HEK293 (cell line): Measurements from ENCODE around the gene ATP6V0B.

Experiments used
- CTCF ChIA-PET: fragments of 350-600 bp; formaldehyde crosslinking; extraction: SDS; loops from one replicate; lab custom pipeline; 2021; ENCODE audit warnings: antibody characterized with exemption; lab: Yijun Ruan, JAX
- POLR2A ChIA-PET: fragments of 300-600 bp; formaldehyde crosslinking; extraction: SDS; loops from one replicate; lab custom pipeline; 2020; ENCODE audit warnings: antibody characterized with exemption, inconsistent platforms; lab: Yijun Ruan, JAX
- H3K27ac ChIP-seq: fragments of 200-500 bp; sonication (Bioruptor generic); 2 replicates; pipeline ENCODE4 v1.5.1; 2014; ENCODE audit warnings: low read depth, low read length, control low read depth, inconsistent platforms; ENCODE audit errors: extremely low read depth
- H3K36me3 ChIP-seq, 2 experiments: fragments of 200-500 bp in 1 of 2; sonication (Bioruptor generic) in 1 of 2; 1 replicate in 1 of 2; 2 replicates in 1 of 2; pipeline ENCODE4 v1.5.1; 2014 to 2017; ENCODE audit warnings: inconsistent platforms in 2 of 2, low read length in 2 of 2; ENCODE audit not compliant: control insufficient read depth in 2 of 2, insufficient read depth in 1 of 2
- H3K4me1 ChIP-seq: fragments of 200-500 bp; sonication (Bioruptor generic); 2 replicates; pipeline ENCODE4 v1.5.1; 2014; ENCODE audit warnings: mild to moderate bottlenecking, low read length, inconsistent platforms; ENCODE audit not compliant: control insufficient read depth, insufficient read depth
- H3K4me3 ChIP-seq: 2 replicates; pipeline ENCODE4 v1.5.1; 2011; ENCODE audit warnings: low read depth, mild to moderate bottlenecking, control low read depth, low read length, moderate library complexity
- H3K9me3 ChIP-seq: fragments of 200-500 bp; sonication (Bioruptor generic); 2 replicates; pipeline ENCODE4 v1.5.1; 2014; ENCODE audit warnings: low read depth, low read length, inconsistent platforms; ENCODE audit not compliant: control insufficient read depth, insufficient read depth
- EGR2 ChIP-seq: fragments of 450-650 bp; formaldehyde crosslinking; IDR thresholded peaks from 2 replicates; pipeline ENCODE4 v1.5.1; 2016; ENCODE audit warnings: low read depth, missing biosample characterization, missing genetic modification characterization
- GLI2 ChIP-seq: fragments of 450-650 bp; formaldehyde crosslinking; IDR thresholded peaks from 2 replicates; pipeline ENCODE4; 2017; ENCODE audit warnings: missing biosample characterization, missing genetic modification characterization, low read depth, borderline replicate concordance
- GLIS1 ChIP-seq: fragments of 450-650 bp; formaldehyde crosslinking; IDR thresholded peaks from 2 replicates; pipeline ENCODE4 v1.5.1; 2016; ENCODE audit warnings: missing biosample characterization, missing genetic modification characterization
- KLF1 ChIP-seq: fragments of 450-650 bp; formaldehyde crosslinking; IDR thresholded peaks from 2 replicates; pipeline ENCODE4 v1.5.1; 2016; ENCODE audit warnings: missing biosample characterization, missing genetic modification characterization
- MZF1 ChIP-seq: fragments of 450-650 bp; formaldehyde crosslinking; IDR thresholded peaks from 2 replicates; pipeline ENCODE4 v1.5.1; 2017; ENCODE audit warnings: missing biosample characterization, missing genetic modification characterization, borderline replicate concordance
- SALL2 ChIP-seq: fragments of 450-650 bp; formaldehyde crosslinking; IDR thresholded peaks from 2 replicates; pipeline ENCODE4 v1.5.0; 2017; ENCODE audit warnings: missing biosample characterization, mild to moderate bottlenecking, missing genetic modification characterization, borderline replicate concordance
- ZBTB48 ChIP-seq: fragments of 450-650 bp; formaldehyde crosslinking; IDR thresholded peaks from 2 replicates; pipeline ENCODE4 v1.5.1; 2016; ENCODE audit warnings: missing biosample characterization, missing genetic modification characterization
- ZBTB7A ChIP-seq: fragments of 450-650 bp; formaldehyde crosslinking; IDR thresholded peaks from 2 replicates; pipeline ENCODE4 v1.5.1; 2016; ENCODE audit warnings: low read depth, missing biosample characterization, missing genetic modification characterization
- ZNF223 ChIP-seq: fragments of 450-650 bp; formaldehyde crosslinking; IDR thresholded peaks from 2 replicates; pipeline ENCODE4 v1.5.1; 2016; ENCODE audit warnings: missing biosample characterization, missing genetic modification characterization
- ZNF354C ChIP-seq: fragments of 450-650 bp; formaldehyde crosslinking; IDR thresholded peaks from 2 replicates; pipeline ENCODE4 v1.5.1; 2016; ENCODE audit warnings: missing biosample characterization, missing genetic modification characterization, low read depth, borderline replicate concordance
- ZNF48 ChIP-seq: fragments of 450-650 bp; formaldehyde crosslinking; IDR thresholded peaks from 2 replicates; pipeline ENCODE4 v1.5.1; 2016; ENCODE audit warnings: missing biosample characterization, missing genetic modification characterization
- ZNF629 ChIP-seq: fragments of 450-650 bp; formaldehyde crosslinking; IDR thresholded peaks from 2 replicates; pipeline ENCODE4 v1.5.1; 2017; ENCODE audit warnings: missing biosample characterization, missing genetic modification characterization
- ZNF664 ChIP-seq: fragments of 450-650 bp; formaldehyde crosslinking; IDR thresholded peaks from 2 replicates; pipeline ENCODE4 v1.5.1; 2016; ENCODE audit warnings: missing biosample characterization, missing genetic modification characterization
- ZNF747 ChIP-seq: fragments of 450-650 bp; formaldehyde crosslinking; IDR thresholded peaks from 2 replicates; pipeline ENCODE4 v1.5.1; 2016; ENCODE audit warnings: missing biosample characterization, missing genetic modification characterization
- ZNF792 ChIP-seq: fragments of 450-650 bp; formaldehyde crosslinking; IDR thresholded peaks from 2 replicates; pipeline ENCODE4 v1.5.1; 2016; ENCODE audit warnings: missing biosample characterization, missing genetic modification characterization
- TF ChIP-seq, protein P1 (sequence below): fragments of 450-650 bp; formaldehyde crosslinking; optimal IDR thresholded peaks from 2 replicates; pipeline ENCODE3; 2016; ENCODE audit warnings: missing biosample characterization, mild to moderate bottlenecking, missing genetic modification characterization
- TF ChIP-seq, protein P2 (sequence below): fragments of 450-650 bp; formaldehyde crosslinking; IDR thresholded peaks from 2 replicates; pipeline ENCODE4 v1.5.1; 2016; ENCODE audit warnings: missing biosample characterization, missing genetic modification characterization
- TF ChIP-seq, protein P3 (sequence below): fragments of 450-650 bp; formaldehyde crosslinking; IDR thresholded peaks from 2 replicates; pipeline ENCODE4 v1.5.1; 2016; ENCODE audit warnings: missing biosample characterization, missing genetic modification characterization
- TF ChIP-seq, protein P4 (sequence below): fragments of 450-650 bp; formaldehyde crosslinking; IDR thresholded peaks from 2 replicates; pipeline ENCODE4 v1.5.1; 2016; ENCODE audit warnings: missing biosample characterization, missing genetic modification characterization
- TF ChIP-seq, protein P5 (sequence below): fragments of 450-650 bp; formaldehyde crosslinking; IDR thresholded peaks from 2 replicates; pipeline ENCODE4 v1.5.1; 2017; ENCODE audit warnings: missing biosample characterization, missing genetic modification characterization
- TF ChIP-seq, protein P6 (sequence below): fragments of 450-650 bp; formaldehyde crosslinking; IDR thresholded peaks from 2 replicates; pipeline ENCODE4 v1.5.1; 2016; ENCODE audit warnings: missing biosample characterization, missing genetic modification characterization

ATP6V0B gene

DNA sequence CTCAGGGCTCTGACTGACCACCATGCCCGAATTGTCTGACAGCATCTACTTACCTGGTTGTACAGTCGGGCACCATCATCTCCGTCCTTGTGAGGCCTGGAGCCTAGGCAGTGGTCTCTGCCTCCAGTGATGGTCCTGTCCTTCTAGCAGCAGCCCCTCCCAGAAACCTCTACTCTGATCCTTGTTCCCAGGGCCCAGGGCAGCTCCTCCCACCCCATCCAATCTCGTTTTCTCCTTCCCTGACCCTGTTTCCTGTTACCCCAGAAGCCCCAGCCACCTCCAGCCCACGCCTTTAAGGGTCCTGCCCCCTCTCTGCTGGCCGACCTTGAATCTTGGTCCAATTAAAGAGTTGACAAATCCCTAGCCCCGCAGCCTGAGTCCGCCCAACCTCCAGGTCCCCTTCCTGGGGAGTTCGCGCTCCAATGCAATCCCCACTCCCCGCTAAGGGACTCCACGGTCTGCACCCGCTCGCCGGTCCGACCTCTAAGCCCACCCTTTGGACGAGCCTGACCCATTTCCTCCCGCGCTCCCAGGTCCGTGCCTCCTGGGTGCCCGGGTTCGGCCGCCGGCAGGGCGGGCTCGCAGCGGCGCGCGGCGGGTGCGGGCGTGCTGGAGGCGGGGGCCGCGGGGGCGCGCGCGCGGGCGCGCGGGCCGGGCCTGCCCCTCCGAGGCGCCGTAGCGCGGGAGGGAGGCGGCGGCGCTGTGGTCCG lies 3.9 kb downstream of the ATP6V0B start, which contains the start of gene B4GALT2 (continued):
- TF ChIP-seq ZBTB48 (tag by site-specific recombination) (peak; percentile 62; the same call in 1 of the 2 replicates), MZF1 (tag by site-specific recombination) (peak; percentile 82; the same call in 1 of the 2 replicates), GLI2 (tag by site-specific recombination) (no peak)
- TF ChIP-seq, all 188 proteins: peak for 24

DNA sequence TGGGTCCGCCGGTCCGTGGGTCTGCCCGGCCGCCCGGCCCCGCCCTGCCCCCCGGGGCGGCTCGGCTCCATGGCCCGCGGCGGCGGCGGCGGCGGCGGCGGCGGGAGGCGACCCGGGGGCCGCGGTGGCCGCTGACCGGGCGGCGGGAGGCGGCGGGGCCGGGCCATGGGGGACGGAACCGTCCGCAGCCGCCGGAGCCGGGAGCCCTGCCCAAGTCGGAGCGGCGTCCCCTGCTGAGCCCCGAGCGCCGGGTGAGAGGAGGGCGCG lies 4.4 kb downstream of the ATP6V0B start:
- H3K9me3 ChIP-seq: no peaks in the 10 kb centered on the region
- TF ChIP-seq ZNF354C (tag by site-specific recombination) (no peak), ZNF792 (tag by site-specific recombination) (no peak), ZNF223 (tag by site-specific recombination) (no peak), ZNF48 (tag by site-specific recombination) (no peak), SALL2 (tag by site-specific recombination) (no peak)
- TF ChIP-seq, protein P1, sequence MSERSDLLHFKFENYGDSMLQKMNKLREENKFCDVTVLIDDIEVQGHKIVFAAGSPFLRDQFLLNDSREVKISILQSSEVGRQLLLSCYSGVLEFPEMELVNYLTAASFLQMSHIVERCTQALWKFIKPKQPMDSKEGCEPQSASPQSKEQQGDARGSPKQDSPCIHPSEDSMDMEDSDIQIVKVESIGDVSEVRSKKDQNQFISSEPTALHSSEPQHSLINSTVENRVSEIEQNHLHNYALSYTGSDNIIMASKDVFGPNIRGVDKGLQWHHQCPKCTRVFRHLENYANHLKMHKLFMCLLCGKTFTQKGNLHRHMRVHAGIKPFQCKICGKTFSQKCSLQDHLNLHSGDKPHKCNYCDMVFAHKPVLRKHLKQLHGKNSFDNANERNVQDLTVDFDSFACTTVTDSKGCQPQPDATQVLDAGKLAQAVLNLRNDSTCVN (tag by site-specific recombination): no peak
- TF ChIP-seq, protein P2, sequence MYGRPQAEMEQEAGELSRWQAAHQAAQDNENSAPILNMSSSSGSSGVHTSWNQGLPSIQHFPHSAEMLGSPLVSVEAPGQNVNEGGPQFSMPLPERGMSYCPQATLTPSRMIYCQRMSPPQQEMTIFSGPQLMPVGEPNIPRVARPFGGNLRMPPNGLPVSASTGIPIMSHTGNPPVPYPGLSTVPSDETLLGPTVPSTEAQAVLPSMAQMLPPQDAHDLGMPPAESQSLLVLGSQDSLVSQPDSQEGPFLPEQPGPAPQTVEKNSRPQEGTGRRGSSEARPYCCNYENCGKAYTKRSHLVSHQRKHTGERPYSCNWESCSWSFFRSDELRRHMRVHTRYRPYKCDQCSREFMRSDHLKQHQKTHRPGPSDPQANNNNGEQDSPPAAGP (tag by site-specific recombination): no peak
- TF ChIP-seq, protein P3, sequence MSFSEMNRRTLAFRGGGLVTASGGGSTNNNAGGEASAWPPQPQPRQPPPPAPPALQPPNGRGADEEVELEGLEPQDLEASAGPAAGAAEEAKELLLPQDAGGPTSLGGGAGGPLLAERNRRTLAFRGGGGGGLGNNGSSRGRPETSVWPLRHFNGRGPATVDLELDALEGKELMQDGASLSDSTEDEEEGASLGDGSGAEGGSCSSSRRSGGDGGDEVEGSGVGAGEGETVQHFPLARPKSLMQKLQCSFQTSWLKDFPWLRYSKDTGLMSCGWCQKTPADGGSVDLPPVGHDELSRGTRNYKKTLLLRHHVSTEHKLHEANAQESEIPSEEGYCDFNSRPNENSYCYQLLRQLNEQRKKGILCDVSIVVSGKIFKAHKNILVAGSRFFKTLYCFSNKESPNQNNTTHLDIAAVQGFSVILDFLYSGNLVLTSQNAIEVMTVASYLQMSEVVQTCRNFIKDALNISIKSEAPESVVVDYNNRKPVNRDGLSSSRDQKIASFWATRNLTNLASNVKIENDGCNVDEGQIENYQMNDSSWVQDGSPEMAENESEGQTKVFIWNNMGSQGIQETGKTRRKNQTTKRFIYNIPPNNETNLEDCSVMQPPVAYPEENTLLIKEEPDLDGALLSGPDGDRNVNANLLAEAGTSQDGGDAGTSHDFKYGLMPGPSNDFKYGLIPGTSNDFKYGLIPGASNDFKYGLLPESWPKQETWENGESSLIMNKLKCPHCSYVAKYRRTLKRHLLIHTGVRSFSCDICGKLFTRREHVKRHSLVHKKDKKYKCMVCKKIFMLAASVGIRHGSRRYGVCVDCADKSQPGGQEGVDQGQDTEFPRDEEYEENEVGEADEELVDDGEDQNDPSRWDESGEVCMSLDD (tag by site-specific recombination): no peak
- POLR2A ChIA-PET: no interaction called here
- peaks cover 7 to 66% of the 10 kb centered on the region in 2 experiments; a peak in 2 of 3 replicates for H3K36me3 ChIP-seq
- peak overlapping the region; percentile 67; the same call in 1 of the 2 replicates for H3K27ac ChIP-seq
- H3K4me1 ChIP-seq: peaks cover 3% of the 10 kb centered on the region; the same call in 1 of the 2 replicates
- peak overlapping the region; percentile 67 for H3K4me3 ChIP-seq
- CTCF ChIA-PET: no interaction called here

DNA sequence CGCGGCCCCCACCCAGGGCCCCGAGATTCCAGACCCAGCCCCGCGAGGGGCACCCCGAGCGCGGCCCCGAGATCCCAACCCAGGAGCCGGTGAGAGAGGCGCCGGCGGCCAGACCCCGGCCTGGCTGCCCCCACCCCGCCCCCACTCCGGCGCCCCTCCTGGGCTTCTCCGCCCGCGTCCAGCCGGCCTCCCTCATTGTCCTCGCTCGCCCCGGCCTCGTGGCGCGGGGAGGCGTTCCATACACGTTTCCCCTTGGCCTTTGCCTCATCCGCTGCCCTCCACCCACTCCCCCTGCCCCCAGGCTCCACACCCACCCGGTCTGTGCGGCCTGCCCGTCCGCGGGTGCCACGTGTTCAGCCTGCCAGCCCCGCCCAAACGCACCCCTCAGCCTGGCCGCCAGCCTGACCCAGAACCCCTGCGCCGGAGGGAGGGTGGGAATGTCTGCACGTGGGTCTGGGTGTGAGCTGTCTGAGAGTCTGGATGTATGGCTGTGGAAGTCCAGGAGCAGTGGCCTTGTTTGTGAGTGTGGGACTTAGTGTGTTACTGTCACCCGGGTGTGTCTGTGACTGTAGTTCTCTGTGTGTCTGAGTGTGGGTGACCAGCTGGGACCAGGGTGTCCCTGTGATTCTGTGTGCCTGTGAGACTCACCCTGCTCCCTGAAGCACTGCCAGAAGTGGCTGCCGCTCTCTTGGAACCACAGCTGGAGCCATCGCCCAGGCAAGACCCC lies 4.9 kb downstream of the ATP6V0B start:
- Histone ChIP-seq H3K4me3 (peak overlapping the region; percentile 67), H3K36me3 (peaks cover 7 to 71% of the 10 kb centered on the region in 2 experiments; a peak in 2 of 3 replicates), H3K4me1 (peaks cover 3% of the 10 kb centered on the region; the same call in 1 of the 2 replicates), H3K27ac (peak overlapping the region; percentile 67; the same call in 1 of the 2 replicates), H3K9me3 (no peaks in the 10 kb centered on the region)
- POLR2A ChIA-PET: no interaction called here
- CTCF ChIA-PET: interaction anchor here (0.7 kb wide), 1 partner anchor 268 kb away, joined by 3 read pairs; no protein-coding TSS in a partner anchor
- no peak for TF ChIP-seq ZNF629 (tag by site-specific recombination)
- peak; percentile 22; the same call in 1 of the 2 replicates for TF ChIP-seq ZBTB7A (tag by site-specific recombination)
- no peak for TF ChIP-seq ZNF747 (tag by site-specific recombination)
- TF ChIP-seq, protein P4, sequence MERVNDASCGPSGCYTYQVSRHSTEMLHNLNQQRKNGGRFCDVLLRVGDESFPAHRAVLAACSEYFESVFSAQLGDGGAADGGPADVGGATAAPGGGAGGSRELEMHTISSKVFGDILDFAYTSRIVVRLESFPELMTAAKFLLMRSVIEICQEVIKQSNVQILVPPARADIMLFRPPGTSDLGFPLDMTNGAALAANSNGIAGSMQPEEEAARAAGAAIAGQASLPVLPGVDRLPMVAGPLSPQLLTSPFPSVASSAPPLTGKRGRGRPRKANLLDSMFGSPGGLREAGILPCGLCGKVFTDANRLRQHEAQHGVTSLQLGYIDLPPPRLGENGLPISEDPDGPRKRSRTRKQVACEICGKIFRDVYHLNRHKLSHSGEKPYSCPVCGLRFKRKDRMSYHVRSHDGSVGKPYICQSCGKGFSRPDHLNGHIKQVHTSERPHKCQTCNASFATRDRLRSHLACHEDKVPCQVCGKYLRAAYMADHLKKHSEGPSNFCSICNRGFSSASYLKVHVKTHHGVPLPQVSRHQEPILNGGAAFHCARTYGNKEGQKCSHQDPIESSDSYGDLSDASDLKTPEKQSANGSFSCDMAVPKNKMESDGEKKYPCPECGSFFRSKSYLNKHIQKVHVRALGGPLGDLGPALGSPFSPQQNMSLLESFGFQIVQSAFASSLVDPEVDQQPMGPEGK: peak; percentile 82
- TF ChIP-seq, protein P5, sequence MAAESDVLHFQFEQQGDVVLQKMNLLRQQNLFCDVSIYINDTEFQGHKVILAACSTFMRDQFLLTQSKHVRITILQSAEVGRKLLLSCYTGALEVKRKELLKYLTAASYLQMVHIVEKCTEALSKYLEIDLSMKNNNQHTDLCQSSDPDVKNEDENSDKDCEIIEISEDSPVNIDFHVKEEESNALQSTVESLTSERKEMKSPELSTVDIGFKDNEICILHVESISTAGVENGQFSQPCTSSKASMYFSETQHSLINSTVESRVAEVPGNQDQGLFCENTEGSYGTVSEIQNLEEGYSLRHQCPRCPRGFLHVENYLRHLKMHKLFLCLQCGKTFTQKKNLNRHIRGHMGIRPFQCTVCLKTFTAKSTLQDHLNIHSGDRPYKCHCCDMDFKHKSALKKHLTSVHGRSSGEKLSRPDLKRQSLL: no peak
- peak; percentile 93 for TF ChIP-seq EGR2 (tag by site-specific recombination)
- TF ChIP-seq, protein P6, sequence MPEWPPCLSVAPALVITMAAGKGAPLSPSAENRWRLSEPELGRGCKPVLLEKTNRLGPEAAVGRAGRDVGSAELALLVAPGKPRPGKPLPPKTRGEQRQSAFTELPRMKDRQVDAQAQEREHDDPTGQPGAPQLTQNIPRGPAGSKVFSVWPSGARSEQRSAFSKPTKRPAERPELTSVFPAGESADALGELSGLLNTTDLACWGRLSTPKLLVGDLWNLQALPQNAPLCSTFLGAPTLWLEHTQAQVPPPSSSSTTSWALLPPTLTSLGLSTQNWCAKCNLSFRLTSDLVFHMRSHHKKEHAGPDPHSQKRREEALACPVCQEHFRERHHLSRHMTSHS (tag by site-specific recombination): no peak
- peak; percentile 96 for TF ChIP-seq KLF1 (tag by site-specific recombination)
- no peak for TF ChIP-seq ZNF664 (tag by site-specific recombination)
- peak; percentile 68 for TF ChIP-seq GLIS1 (tag by site-specific recombination)
